Thoracic aorta (tissue), 2 donors: Measurements from ENCODE around the gene CHEK2. TPM values are rescaled to one million over a fixed set of nuclear protein-coding genes. Genes with fewer than 3 reads are reported as not detected.
"Not testable (repeated sequence)": the region's sequence is repeated elsewhere in the genome, so short reads cannot be mapped to it uniquely, and the experiment has no call there.

Experiments used
- ATAC-seq: fragments of 150-250 bp; one replicate; pipeline ENCODE4 v1.8.0; 2017; ENCODE audit warnings: low read depth; ENCODE audit not compliant: insufficient number of reproducible peaks, low FRiP score
- DNase-seq: peaks from one replicate; pipeline ENCODE4 v3.0.0-alpha.2; 2020; ENCODE audit warnings: low spot score
- H3K27ac ChIP-seq, 2 donors: fragments of 200-600 bp; sonication (generic); 1 replicate in 1 of 2; 2 replicates in 1 of 2; pipeline ENCODE4 v1.5.1; 2016; ENCODE audit warnings: mild to moderate bottlenecking in 2 of 2, moderate library complexity in 2 of 2
- H3K27me3 ChIP-seq: fragments of 200-600 bp; sonication (generic); replicated peaks from 2 replicates; pipeline ENCODE4 v1.6.0; 2016; ENCODE audit warnings: mild to moderate bottlenecking; ENCODE audit not compliant: insufficient read depth
- H3K36me3 ChIP-seq: fragments of 200-600 bp; sonication (generic); one replicate; pipeline ENCODE4 v1.5.1; 2016
- H3K4me1 ChIP-seq, 2 donors: fragments of 200-600 bp; sonication (generic); 1 replicate in 1 of 2; 2 replicates in 1 of 2; pipeline versions ENCODE4 v1.5.1 to v1.6.0; 2016; ENCODE audit warnings: low read depth in 2 of 2, mild to moderate bottlenecking in 1 of 2; ENCODE audit not compliant: control insufficient read depth in 1 of 2
- H3K4me3 ChIP-seq: fragments of 200-600 bp; sonication (generic); 2 replicates; pipeline ENCODE4 v1.5.1; 2016; ENCODE audit warnings: mild to moderate bottlenecking
- H3K9me3 ChIP-seq: fragments of 200-600 bp; sonication (generic); 2 replicates; pipeline ENCODE4 v1.5.1; 2016
- CTCF ChIP-seq: fragments of 200-600 bp; sonication (generic); IDR thresholded peaks from one replicate; pipeline ENCODE4 v1.5.1; 2019; ENCODE audit warnings: antibody characterized with exemption
- total RNA-seq, 2 donors: library from RNA; depleted of rRNA; stranded (reverse); fragments of >200 nt; gene quantifications; one replicate each; pipeline versions ENCODE4 v1.1.0 to v1.2.3, GENCODE V29; 2016

Gene CHEK2
- total RNA-seq, 2 donors from 2014 or later, result 7.9 to 8.3 TPM

GRCh38 chr22:28669387-28669786 is 72.2 kb downstream of the CHEK2 start:
- no peaks in the 10 kb centered on the region for H3K4me1 ChIP-seq
- no peak for TF ChIP-seq CTCF
- no peaks in the 10 kb centered on the region for H3K36me3 ChIP-seq
- H3K4me3 ChIP-seq, result no peak overlapping the region
- no peaks in the 10 kb centered on the region for H3K9me3 ChIP-seq
- ATAC-seq (no peak), DNase-seq (no peak)
- H3K27ac ChIP-seq, result no peak overlapping the region
- no peaks in the 10 kb centered on the region for H3K27me3 ChIP-seq

DNA sequence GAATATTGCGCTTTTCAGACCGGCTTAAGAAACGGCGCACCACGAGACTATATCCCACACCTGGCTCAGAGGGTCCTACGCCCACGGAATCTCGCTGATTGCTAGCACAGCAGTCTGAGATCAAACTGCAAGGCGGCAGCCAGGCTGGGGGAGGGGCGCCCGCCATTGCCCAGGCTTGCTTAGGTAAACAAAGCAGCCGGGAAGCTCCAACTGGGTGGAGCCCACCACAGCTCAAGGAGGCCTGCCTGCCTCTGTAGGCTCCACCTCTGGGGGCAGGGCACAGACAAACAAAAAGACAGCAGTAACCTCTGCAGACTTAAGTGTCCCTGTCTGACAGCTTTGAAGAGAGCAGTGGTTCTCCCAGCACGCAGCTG is 78.1 kb downstream of the CHEK2 start:
- ATAC-seq, H3K27ac ChIP-seq, H3K36me3 ChIP-seq, H3K27me3 ChIP-seq, H3K9me3 ChIP-seq, H3K4me1 ChIP-seq, H3K4me3 ChIP-seq, DNase-seq: not testable (repeated sequence)

DNA sequence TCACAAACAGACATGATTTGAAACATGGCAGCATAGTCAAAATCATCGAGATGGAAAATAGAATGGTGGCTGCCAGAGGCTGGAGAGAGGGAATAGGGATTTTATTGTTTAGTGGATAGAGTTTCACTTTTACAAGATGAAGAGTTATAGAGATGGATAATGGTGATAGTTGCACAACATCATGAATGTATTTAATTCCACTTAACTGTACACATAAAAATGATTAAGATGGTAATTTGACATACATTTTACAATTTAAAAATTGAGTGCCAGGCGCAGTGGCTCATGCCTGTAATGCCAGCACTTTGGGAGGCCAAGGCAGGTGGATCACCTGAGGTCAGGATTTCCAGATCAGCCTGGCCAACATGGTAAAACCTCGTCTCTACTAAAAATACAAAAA is 83.2 kb downstream of the CHEK2 start:
- DNase-seq (no peak), ATAC-seq (no peak)
- TF ChIP-seq CTCF, result no peak
- H3K9me3 ChIP-seq, result no peaks in the 10 kb centered on the region
- no peaks in the 10 kb centered on the region for H3K36me3 ChIP-seq
- H3K4me3 ChIP-seq, result no peak overlapping the region
- no peak overlapping the region for H3K27ac ChIP-seq
- H3K4me1 ChIP-seq, result no peaks in the 10 kb centered on the region
- H3K27me3 ChIP-seq, result no peaks in the 10 kb centered on the region

DNA sequence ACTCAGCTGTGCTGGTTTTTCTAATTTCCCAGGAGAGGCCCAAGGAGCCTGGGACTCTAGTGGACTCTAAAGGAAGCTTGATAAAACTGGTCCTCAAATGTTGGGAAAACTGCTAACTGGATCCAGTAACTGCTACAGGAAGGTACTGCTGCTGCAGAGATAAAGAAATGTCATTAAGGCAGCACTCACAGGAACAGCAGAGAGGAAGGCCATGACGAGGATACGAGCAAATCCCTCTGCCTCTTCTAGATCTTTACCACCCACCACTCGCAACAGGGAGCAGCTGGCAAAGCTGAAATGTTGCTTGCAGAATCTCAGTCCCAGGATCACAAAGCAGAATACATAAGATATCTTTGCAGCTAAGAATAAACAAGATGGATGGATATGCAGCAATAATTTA is 85.4 kb downstream of the CHEK2 start:
- Histone ChIP-seq H3K27me3 (no peaks in the 10 kb centered on the region), H3K27ac (no peak overlapping the region), H3K4me1 (no peaks in the 10 kb centered on the region), H3K36me3 (no peaks in the 10 kb centered on the region), H3K9me3 (no peaks in the 10 kb centered on the region), H3K4me3 (no peak overlapping the region)
- DNase-seq, result no peak
- no peak for TF ChIP-seq CTCF
- no peak for ATAC-seq

GRCh38 chr22:28650463-28650862 is 91.2 kb downstream of the CHEK2 start:
- no peak for DNase-seq
- H3K4me3 ChIP-seq, result no peak overlapping the region
- TF ChIP-seq CTCF, result no peak
- ATAC-seq, result no peak
- no peaks in the 10 kb centered on the region for H3K27me3 ChIP-seq
- no peaks in the 10 kb centered on the region for H3K4me1 ChIP-seq
- no peaks in the 10 kb centered on the region for H3K9me3 ChIP-seq
- H3K27ac ChIP-seq, result no peak overlapping the region
- no peaks in the 10 kb centered on the region for H3K36me3 ChIP-seq

- no peak overlapping the region for H3K27ac ChIP-seq
- no peaks in the 10 kb centered on the region for H3K4me1 ChIP-seq
- no peaks in the 10 kb centered on the region for H3K27me3 ChIP-seq
- ATAC-seq (no peak), DNase-seq (no peak)
- no peak for TF ChIP-seq CTCF
- H3K4me3 ChIP-seq, result no peak overlapping the region
- no peaks in the 10 kb centered on the region for H3K9me3 ChIP-seq
- H3K36me3 ChIP-seq, result no peaks in the 10 kb centered on the region
Measured at GRCh38 chr22:28648792-28649191, 92.8 kb downstream of the CHEK2 start.
